CD8-positive, alpha-beta memory T cell (primary cell): ENCODE results near the gene FES. TPM values are rescaled to one million over a fixed set of nuclear protein-coding genes. Genes with fewer than 3 reads are reported as not detected.
"Not testable (repeated sequence)": the region's sequence is repeated elsewhere in the genome, so short reads cannot be mapped to it uniquely, and the experiment has no call there.

ENCODE experiments used
- CTCF ChIA-PET: fragments of 350-600 bp; sonication (Branson Sonifier 250); formaldehyde crosslinking; loops from one replicate; lab custom pipeline; 2021; ENCODE audit warnings: antibody characterized with exemption; lab: Charles Lee
- POLR2A ChIA-PET: fragments of 350-600 bp; sonication (Branson Sonifier 250); formaldehyde crosslinking; loops from one replicate; lab custom pipeline; 2021; ENCODE audit warnings: antibody characterized with exemption; lab: Charles Lee
- DNase-seq, 5 donors: peaks; one replicate each; pipeline versions ENCODE4 v3.0.0 to v3.0.0-alpha.2; 2020 to 2022; ENCODE audit warnings: mixed read lengths in 1 of 5
- H3K27ac ChIP-seq: one replicate; pipeline ENCODE4 v1.7.0; 2013; ENCODE audit warnings: low read depth, mild to moderate bottlenecking, low read length, moderate library complexity
- H3K27me3 ChIP-seq: 2 replicates; pipeline ENCODE4 v1.7.0; 2013; ENCODE audit warnings: low read length, mild to moderate bottlenecking; ENCODE audit not compliant: insufficient read depth, poor library complexity, severe bottlenecking
- H3K36me3 ChIP-seq: 2 replicates; pipeline ENCODE4 v1.7.0; 2013; ENCODE audit warnings: mild to moderate bottlenecking, low read length, moderate library complexity; ENCODE audit not compliant: insufficient read depth
- H3K4me1 ChIP-seq: 2 replicates; pipeline ENCODE4 v1.7.0; 2013; ENCODE audit warnings: mild to moderate bottlenecking, low read length, moderate library complexity; ENCODE audit not compliant: insufficient read depth
- H3K4me3 ChIP-seq: 2 replicates; pipeline ENCODE4 v1.7.0; 2013; ENCODE audit warnings: mild to moderate bottlenecking, low read length
- H3K9me3 ChIP-seq: 2 replicates; pipeline ENCODE4 v1.7.0; 2013; ENCODE audit warnings: mild to moderate bottlenecking, low read length
- H3K27ac Mint-ChIP-seq, 8 donors: one replicate each; pipeline ENCODE4 v1.8.0; 2020 to 2021; ENCODE audit warnings: mixed read lengths in 8 of 8, mild to moderate bottlenecking in 6 of 8, inconsistent platforms in 3 of 8, moderate library complexity in 3 of 8
- H3K27me3 Mint-ChIP-seq, 2 donors: one replicate each; pipeline ENCODE4 v1.8.0; 2020 to 2021; ENCODE audit warnings: mixed read lengths in 2 of 2, mild to moderate bottlenecking in 1 of 2, moderate library complexity in 1 of 2
- H3K36me3 Mint-ChIP-seq, 3 donors: one replicate each; pipeline ENCODE4 v1.8.0; 2020 to 2021; ENCODE audit warnings: mixed read lengths in 3 of 3, inconsistent platforms in 1 of 3, mild to moderate bottlenecking in 1 of 3
- H3K4me1 Mint-ChIP-seq, 3 donors: one replicate each; pipeline ENCODE4 v1.8.0; 2020 to 2021; ENCODE audit warnings: mixed read lengths in 3 of 3, inconsistent platforms in 1 of 3, mild to moderate bottlenecking in 1 of 3
- H3K4me3 Mint-ChIP-seq, 7 donors: one replicate each; pipeline ENCODE4 v1.8.0; 2020 to 2021; ENCODE audit warnings: mixed read lengths in 7 of 7, mild to moderate bottlenecking in 6 of 7, moderate library complexity in 4 of 7, inconsistent platforms in 2 of 7
- H3K9me3 Mint-ChIP-seq, 5 donors: one replicate each; pipeline ENCODE4 v1.8.0; 2020 to 2022; ENCODE audit warnings: mixed read lengths in 5 of 5, mild to moderate bottlenecking in 3 of 5, moderate library complexity in 2 of 5, inconsistent platforms in 1 of 5
- polyA plus RNA-seq: library from polyadenylated mRNA; unstranded; fragments of 300-500 nt; fragmentation: Illumina TruSeq; gene quantifications from one replicate; pipeline ENCODE4 v1.2.3, GENCODE V29; 2021
- total RNA-seq, 2 experiments: library from RNA; stranded (reverse); gene quantifications; one replicate each; pipeline ENCODE4 v1.2.3, GENCODE V29; 2021

Gene FES
- total and polyA plus RNA-seq, 3 experiments from 2014 or later: 0.28 to 2.6 (median 2.5) TPM

- peak overlapping the region; percentile 72 for H3K27ac ChIP-seq
- CTCF ChIA-PET: no interaction called here
Observed at GRCh38 chr15:90840157-90840855, 44.0 kb upstream of the FES start.

GRCh38 chr15:90840954-90841353 lies 43.4 kb upstream of the FES start:
- Mint-ChIP-seq H3K27me3 (peaks cover 0 to 3% of the 10 kb centered on the region in 2 donors), H3K36me3 (peaks cover 0 to 2% (median 0%) of the 10 kb centered on the region in 3 donors), H3K4me1 (peaks cover 16 to 27% (median 23%) of the 10 kb centered on the region in 3 donors), H3K27ac (peak overlapping the region in 1 of 8 donors; percentile 6), H3K9me3 (no peaks in the 10 kb centered on the region), H3K4me3 (no peak overlapping the region)
- no peaks in the 10 kb centered on the region for H3K36me3 ChIP-seq
- peak overlapping the region; percentile 72 for H3K27ac ChIP-seq
- H3K27me3 ChIP-seq: no peaks in the 10 kb centered on the region
- ChIA-PET CTCF (no interaction called here), POLR2A (no interaction called here)
- no peaks in the 10 kb centered on the region for H3K9me3 ChIP-seq
- H3K4me3 ChIP-seq: no peak overlapping the region
- H3K4me1 ChIP-seq: peaks cover 28% of the 10 kb centered on the region
- no peak for DNase-seq

More at GRCh38 chr15:90840157-90840855, 44.0 kb upstream of the FES start:
- Histone ChIP-seq H3K4me1 (peaks cover 28% of the 10 kb centered on the region), H3K9me3 (no peaks in the 10 kb centered on the region), H3K27me3 (no peaks in the 10 kb centered on the region), H3K4me3 (no peak overlapping the region), H3K36me3 (no peaks in the 10 kb centered on the region)
- POLR2A ChIA-PET: no interaction called here
- Mint-ChIP-seq H3K36me3 (peaks cover 0 to 2% (median 0%) of the 10 kb centered on the region in 3 donors), H3K27ac (peak overlapping the region in 2 of 8 donors; percentile 42 to 69), H3K4me3 (no peak overlapping the region), H3K27me3 (peaks cover 0 to 3% of the 10 kb centered on the region in 2 donors), H3K4me1 (peaks cover 16 to 27% (median 23%) of the 10 kb centered on the region in 3 donors), H3K9me3 (no peaks in the 10 kb centered on the region)
- DNase-seq: no peak

- Mint-ChIP-seq H3K27me3 (peaks cover 0 to 5% of the 10 kb centered on the region in 2 donors), H3K4me1 (peaks cover 0 to 3% (median 0%) of the 10 kb centered on the region in 3 donors), H3K36me3 (peaks cover 0 to 2% (median 0%) of the 10 kb centered on the region in 3 donors), H3K27ac (peak overlapping the region in 1 of 8 donors; percentile 84), H3K4me3 (no peak overlapping the region), H3K9me3 (no peaks in the 10 kb centered on the region)
- ChIA-PET POLR2A (no interaction called here), CTCF (interaction anchor here (0.5 to 1.2 kb wide), 3 partner anchors 28 to 234 kb away, joined by 3 to 4 read pairs (median 3); no protein-coding TSS in a partner anchor)
- Histone ChIP-seq H3K4me3 (no peak overlapping the region), H3K27ac (no peak overlapping the region), H3K36me3 (no peaks in the 10 kb centered on the region), H3K4me1 (peaks cover 5% of the 10 kb centered on the region), H3K27me3 (no peaks in the 10 kb centered on the region), H3K9me3 (no peaks in the 10 kb centered on the region)
- DNase-seq: no peak
Observed at GRCh38 chr15:90844696-90845095, 39.6 kb upstream of the FES start.

GRCh38 chr15:90845201-90845949 lies 38.9 kb upstream of the FES start:
- H3K27me3 Mint-ChIP-seq: peaks cover 0 to 2% of the 10 kb centered on the region in 2 donors
- no peak overlapping the region for H3K4me3 Mint-ChIP-seq
- H3K9me3 Mint-ChIP-seq: no peaks in the 10 kb centered on the region
- Histone ChIP-seq H3K27ac (no peak overlapping the region), H3K36me3 (no peaks in the 10 kb centered on the region), H3K9me3 (no peaks in the 10 kb centered on the region), H3K4me1 (no peaks in the 10 kb centered on the region), H3K4me3 (no peak overlapping the region), H3K27me3 (no peaks in the 10 kb centered on the region)
- no peak for DNase-seq
- H3K36me3 Mint-ChIP-seq: peaks cover 0 to 2% (median 0%) of the 10 kb centered on the region in 3 donors
- no peaks in the 10 kb centered on the region for H3K4me1 Mint-ChIP-seq
- ChIA-PET CTCF (interaction anchor here (0.5 kb wide), 1 partner anchor 61 kb away, joined by 4 read pairs; no protein-coding TSS in a partner anchor), POLR2A (no interaction called here)
- peak overlapping the region in 2 of 8 donors; percentile 17 to 84 for H3K27ac Mint-ChIP-seq

- H3K9me3 Mint-ChIP-seq, POLR2A ChIA-PET, CTCF ChIA-PET, H3K9me3 ChIP-seq, DNase-seq, H3K27ac ChIP-seq, H3K27me3 Mint-ChIP-seq, H3K4me3 ChIP-seq, H3K27me3 ChIP-seq, H3K4me3 Mint-ChIP-seq, H3K36me3 ChIP-seq, H3K36me3 Mint-ChIP-seq: not testable (repeated sequence)
- Mint-ChIP-seq H3K4me1 (peaks cover 30 to 34% (median 31%) of the 10 kb centered on the region in 3 donors), H3K27ac (peak overlapping the region in 2 of 8 donors; percentile 22 to 77)
- H3K4me1 ChIP-seq: peaks cover 20% of the 10 kb centered on the region
Observed at GRCh38 chr15:90849424-90849823, 34.9 kb upstream of the FES start.

- CTCF ChIA-PET: interaction anchor here (1.2 to 1.8 kb wide), 2 partner anchors 9 to 35 kb away, joined by 3 to 8 read pairs; no protein-coding TSS in a partner anchor
- no peaks in the 10 kb centered on the region for H3K9me3 Mint-ChIP-seq
Observed at GRCh38 chr15:90851114-90851513, 33.2 kb upstream of the FES start.

GRCh38 chr15:90851940-90852339 lies 32.4 kb upstream of the FES start:
- Mint-ChIP-seq H3K4me1 (peaks cover 46 to 55% (median 50%) of the 10 kb centered on the region in 3 donors), H3K27me3 (peaks cover 4 to 5% of the 10 kb centered on the region in 2 donors), H3K36me3 (no peaks in the 10 kb centered on the region), H3K27ac (peak overlapping the region in 7 of 8 donors; percentile 81 to 99 (median 94)), H3K9me3 (no peaks in the 10 kb centered on the region), H3K4me3 (peak overlapping the region; percentile 63 to 85 (median 68))
- Histone ChIP-seq H3K27ac (no peak overlapping the region), H3K27me3 (no peaks in the 10 kb centered on the region), H3K4me1 (peaks cover 31% of the 10 kb centered on the region), H3K36me3 (no peaks in the 10 kb centered on the region), H3K4me3 (no peak overlapping the region), H3K9me3 (no peaks in the 10 kb centered on the region)
- ChIA-PET CTCF (interaction anchor here (1.2 to 1.8 kb wide), 2 partner anchors 8 to 34 kb away, joined by 3 to 8 read pairs; no protein-coding TSS in a partner anchor), POLR2A (interaction anchor here (0.8 kb wide), 1 partner anchor 18 kb away, joined by 8 read pairs; no protein-coding TSS in a partner anchor)
- no peak for DNase-seq

More at GRCh38 chr15:90851114-90851513, 33.2 kb upstream of the FES start:
- Histone ChIP-seq H3K9me3 (no peaks in the 10 kb centered on the region), H3K4me3 (no peak overlapping the region), H3K36me3 (no peaks in the 10 kb centered on the region), H3K27me3 (no peaks in the 10 kb centered on the region), H3K4me1 (peaks cover 23% of the 10 kb centered on the region), H3K27ac (no peak overlapping the region)
- Mint-ChIP-seq H3K27ac (peak overlapping the region in 7 of 8 donors; percentile 4 to 99 (median 94)), H3K36me3 (no peaks in the 10 kb centered on the region), H3K4me1 (peaks cover 39 to 48% (median 42%) of the 10 kb centered on the region in 3 donors), H3K27me3 (peaks cover 5 to 6% of the 10 kb centered on the region in 2 donors), H3K4me3 (peak overlapping the region; percentile 48 to 85 (median 63))
- peak in 3 of 5 donors; percentile 31 to 62 (median 59) for DNase-seq
- POLR2A ChIA-PET: no interaction called here
